Measurements from ENCODE around the gene UBR2.
A peak's percentile ranks its signal among the peaks of the same experiment; 100 is the strongest.
"Not testable (repeated sequence)": the region's sequence is repeated elsewhere in the genome, so short reads cannot be mapped to it uniquely, and the experiment has no call there.

Gene UBR2

DNA sequence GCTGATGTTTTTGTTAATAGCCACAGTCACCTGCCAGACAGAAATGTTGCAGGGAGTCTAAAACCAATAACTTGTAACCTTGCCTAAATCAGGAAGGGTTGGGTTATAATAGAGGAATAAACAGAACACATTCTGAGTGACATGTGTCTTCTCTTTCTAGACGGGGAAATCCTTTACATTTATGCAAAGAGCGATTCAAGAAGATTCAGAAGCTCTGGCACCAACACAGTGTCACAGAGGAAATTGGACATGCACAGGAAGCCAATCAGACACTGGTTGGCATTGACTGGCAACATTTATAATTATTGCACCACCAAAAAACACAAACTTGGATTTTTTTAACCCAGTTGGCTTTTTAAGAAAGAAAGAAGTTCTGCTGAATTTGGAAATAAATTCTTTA is 127.0 kb downstream of the UBR2 start:
- DNase-seq: no peak
- Mint-ChIP-seq H3K27me3 (no peaks in the 10 kb centered on the region), H3K9me3 (no peaks in the 10 kb centered on the region), H3K4me1 (peaks cover 49% of the 10 kb centered on the region), H3K27ac (peak overlapping the region; percentile 5 to 48), H3K4me3 (no peak overlapping the region)
- ATAC-seq: peak; percentile 46

DNA sequence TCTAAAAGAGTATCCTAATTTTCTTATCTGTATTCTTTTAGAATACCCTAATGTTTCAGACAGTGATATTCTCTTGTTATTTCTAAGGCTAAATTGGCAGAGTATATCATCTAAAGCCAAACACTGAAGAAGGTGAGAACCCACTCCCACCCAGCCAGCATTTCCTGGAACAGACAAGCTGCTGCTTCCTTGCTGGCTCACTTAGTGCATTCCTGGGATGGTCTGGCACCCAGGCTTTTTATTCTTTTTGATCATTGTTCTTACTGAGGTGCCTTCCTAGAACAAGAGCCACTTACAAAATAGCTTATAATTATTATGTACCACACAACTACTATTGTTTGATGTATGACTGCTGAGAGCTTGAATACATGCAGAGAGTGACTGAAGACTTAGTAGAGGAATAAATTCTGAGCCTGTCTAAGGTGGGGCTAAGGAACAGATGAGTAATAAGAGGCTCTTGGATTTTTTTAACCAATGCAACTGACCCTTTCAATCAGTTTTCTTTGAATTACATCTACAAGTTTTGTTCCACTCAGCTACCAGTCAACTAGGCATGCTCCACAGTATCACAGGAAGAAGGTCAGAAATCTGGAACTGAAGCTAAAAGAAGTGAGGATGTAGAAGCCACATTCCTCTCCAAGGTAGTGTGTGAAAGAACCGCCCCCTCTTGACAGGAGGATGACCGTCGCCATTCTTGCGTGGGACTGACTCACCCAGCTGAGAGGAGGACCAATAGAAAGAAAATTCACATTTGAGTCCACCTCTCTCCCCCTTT is 128.5 kb downstream of the UBR2 start:
- H3K27me3 Mint-ChIP-seq: no peaks in the 10 kb centered on the region
- no peaks in the 10 kb centered on the region for H3K9me3 Mint-ChIP-seq
- peak; percentile 10 to 40 for DNase-seq
- ATAC-seq: peak; percentile 74
- peaks cover 49% of the 10 kb centered on the region for H3K4me1 Mint-ChIP-seq
- H3K4me3 Mint-ChIP-seq: peak overlapping the region; percentile 45 to 46
- H3K27ac Mint-ChIP-seq: peak overlapping the region; percentile 50 to 95

DNA sequence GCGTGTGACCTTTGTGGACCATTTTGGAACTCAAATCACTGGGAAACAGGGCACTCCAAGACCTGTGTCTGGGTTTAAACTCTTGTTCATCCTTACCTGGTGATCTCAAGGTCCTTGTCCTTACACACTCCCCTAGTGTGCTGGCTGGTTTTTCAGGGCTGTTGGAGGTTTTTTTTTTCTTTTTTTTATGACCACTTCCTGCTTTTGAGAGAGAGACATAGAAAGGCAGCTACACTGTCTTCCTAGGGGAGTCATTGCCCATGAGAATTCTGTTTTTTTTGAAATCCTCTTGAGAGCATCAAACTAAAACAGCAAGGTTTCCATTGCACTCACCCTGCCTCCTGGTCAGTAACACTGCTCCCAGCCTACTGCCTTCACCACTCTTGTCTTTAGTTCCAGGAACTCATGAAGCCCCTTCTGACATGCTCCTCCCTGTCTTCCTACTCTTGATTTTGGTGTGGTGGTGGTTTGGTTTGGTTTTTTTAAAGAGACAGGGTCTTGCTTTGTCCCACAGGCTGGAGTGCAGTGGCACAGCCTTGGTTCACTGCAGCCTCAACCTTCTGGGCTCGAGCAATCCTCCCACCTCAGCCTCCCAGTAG is 130.0 kb downstream of the UBR2 start:
- no peaks in the 10 kb centered on the region for H3K27me3 Mint-ChIP-seq
- peak overlapping the region; percentile 93 to 95 for H3K27ac Mint-ChIP-seq
- DNase-seq (peak in 1 of 2 donors; percentile 10), ATAC-seq (peak; percentile 70)
- H3K9me3 Mint-ChIP-seq: no peaks in the 10 kb centered on the region
- peak overlapping the region; percentile 24 to 75 for H3K4me3 Mint-ChIP-seq
- peaks cover 49% of the 10 kb centered on the region for H3K4me1 Mint-ChIP-seq

DNA sequence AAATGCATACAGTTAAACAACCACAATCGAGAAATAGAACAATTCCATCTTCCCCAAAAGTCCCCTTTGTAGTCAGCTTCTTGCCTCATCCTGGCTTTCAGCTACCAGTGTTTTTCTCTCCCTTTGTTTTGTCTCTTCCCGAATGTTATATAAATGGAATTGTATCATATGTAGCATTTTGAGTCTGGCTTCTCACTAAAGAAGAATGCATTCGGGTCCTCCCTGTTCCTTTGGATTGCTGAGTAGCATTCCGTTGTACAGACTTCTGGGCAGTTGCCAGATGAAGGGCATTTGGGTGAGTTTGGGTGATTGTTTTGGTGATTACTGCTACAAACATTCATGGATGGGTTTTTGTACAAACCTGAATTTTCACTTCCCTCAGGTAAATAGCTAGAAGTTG is 130.8 kb downstream of the UBR2 start:
- no peaks in the 10 kb centered on the region for H3K27me3 Mint-ChIP-seq
- DNase-seq (no peak), ATAC-seq (no peak)
- H3K4me1 Mint-ChIP-seq: peaks cover 49% of the 10 kb centered on the region
- no peaks in the 10 kb centered on the region for H3K9me3 Mint-ChIP-seq
- H3K4me3 Mint-ChIP-seq: peak overlapping the region in 1 of 2 donors; percentile 21
- H3K27ac Mint-ChIP-seq: peak overlapping the region in 1 of 2 donors; percentile 72

GRCh38 chr6:42696526-42697267 is 132.9 kb downstream of the UBR2 start:
- Mint-ChIP-seq H3K4me3 (no peak overlapping the region), H3K27me3 (no peaks in the 10 kb centered on the region), H3K9me3 (no peaks in the 10 kb centered on the region), H3K27ac (no peak overlapping the region), H3K4me1 (peaks cover 31% of the 10 kb centered on the region)
- no peak for DNase-seq
- ATAC-seq: no peak

- H3K27me3 Mint-ChIP-seq: no peaks in the 10 kb centered on the region
- H3K27ac Mint-ChIP-seq: no peak overlapping the region
- no peak for ATAC-seq
Observed at GRCh38 chr6:42697268-42697655, 133.4 kb downstream of the UBR2 start.

GRCh38 chr6:42698217-42698616 is 134.4 kb downstream of the UBR2 start:
- Mint-ChIP-seq H3K9me3 (no peaks in the 10 kb centered on the region), H3K27me3 (no peaks in the 10 kb centered on the region), H3K27ac (no peak overlapping the region), H3K4me3 (no peak overlapping the region), H3K4me1 (peaks cover 18% of the 10 kb centered on the region)
- no peak for ATAC-seq
- DNase-seq: no peak

More at GRCh38 chr6:42697268-42697655, 133.4 kb downstream of the UBR2 start:
- peaks cover 28% of the 10 kb centered on the region for H3K4me1 Mint-ChIP-seq
- H3K4me3 Mint-ChIP-seq: no peak overlapping the region
- DNase-seq: no peak
- H3K9me3 Mint-ChIP-seq: no peaks in the 10 kb centered on the region

- no peaks in the 10 kb centered on the region for H3K4me1 Mint-ChIP-seq
- no peak overlapping the region for H3K4me3 Mint-ChIP-seq
- no peak for DNase-seq
- H3K27me3 Mint-ChIP-seq: no peaks in the 10 kb centered on the region
- peak; percentile 58 for ATAC-seq
- H3K27ac Mint-ChIP-seq: no peak overlapping the region
- no peaks in the 10 kb centered on the region for H3K9me3 Mint-ChIP-seq
Observed at GRCh38 chr6:42702200-42702599, 138.4 kb downstream of the UBR2 start.

GRCh38 chr6:42702786-42703185 is 139.0 kb downstream of the UBR2 start:
- H3K4me3 Mint-ChIP-seq, DNase-seq, H3K4me1 Mint-ChIP-seq, H3K27me3 Mint-ChIP-seq, ATAC-seq, H3K27ac Mint-ChIP-seq, H3K9me3 Mint-ChIP-seq: not testable (repeated sequence)

DNA sequence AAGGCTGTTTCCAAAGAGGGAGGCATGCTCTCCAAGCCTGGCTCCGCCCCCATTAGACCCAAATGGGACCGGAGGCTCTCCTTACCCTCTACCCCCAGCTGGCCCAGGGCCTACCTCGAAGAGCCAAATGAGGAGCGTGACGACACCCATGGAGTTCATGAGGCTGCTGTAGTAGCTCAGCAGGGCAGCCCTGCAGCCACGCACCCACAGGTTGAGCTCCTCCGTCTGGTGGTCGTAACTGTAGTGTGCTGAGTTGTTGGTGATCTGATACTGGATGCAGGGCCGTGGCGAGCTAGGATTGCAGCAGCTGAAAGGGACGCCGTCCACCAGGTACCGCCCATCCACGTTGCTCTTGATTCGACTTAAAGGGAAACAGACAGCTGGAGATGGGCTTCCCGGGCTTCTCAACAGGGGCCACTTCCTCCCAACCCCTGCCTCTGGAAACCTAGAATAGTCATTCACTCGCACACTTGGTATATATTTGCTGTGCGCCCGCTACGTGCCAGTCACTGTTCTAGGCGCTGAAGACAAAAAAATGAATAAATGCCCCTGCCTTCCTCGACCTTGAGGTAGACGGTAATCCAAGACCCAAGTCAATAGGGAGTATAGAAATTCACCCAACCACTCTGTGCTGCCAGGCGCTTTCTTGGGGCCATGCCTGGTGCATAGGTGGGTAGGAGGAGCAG is 140.6 kb downstream of the UBR2 start:
- ATAC-seq (no peak), DNase-seq (no peak)
- Mint-ChIP-seq H3K27me3 (no peaks in the 10 kb centered on the region), H3K4me1 (no peaks in the 10 kb centered on the region), H3K9me3 (no peaks in the 10 kb centered on the region), H3K27ac (peak overlapping the region in 1 of 2 donors; percentile 74), H3K4me3 (no peak overlapping the region)

GRCh38 chr6:42704937-42705374 is 141.1 kb downstream of the UBR2 start:
- DNase-seq (no peak), ATAC-seq (no peak)
- Mint-ChIP-seq H3K4me3 (no peak overlapping the region), H3K9me3 (no peaks in the 10 kb centered on the region), H3K27me3 (no peaks in the 10 kb centered on the region), H3K27ac (peak overlapping the region in 1 of 2 donors; percentile 74), H3K4me1 (no peaks in the 10 kb centered on the region)

DNA sequence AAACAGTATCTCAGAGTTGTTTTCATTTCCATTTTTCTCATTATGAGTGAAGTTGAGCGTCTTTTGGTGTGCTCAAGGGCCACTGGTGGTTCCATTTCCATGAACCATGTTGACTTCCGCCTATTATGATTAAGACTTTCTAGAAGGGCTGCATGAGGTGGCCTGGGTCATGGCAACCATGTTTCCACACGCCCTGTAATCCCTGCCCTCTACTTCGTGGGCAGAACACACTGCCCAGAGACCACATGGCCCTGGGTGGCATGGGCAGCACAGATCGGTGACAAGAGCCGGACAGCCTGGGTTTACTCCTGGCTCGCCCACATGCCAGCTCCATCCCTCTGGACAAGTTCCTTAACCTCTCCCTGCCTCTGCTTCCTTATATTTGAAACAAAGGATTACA is 143.8 kb downstream of the UBR2 start:
- ATAC-seq (no peak), DNase-seq (no peak)
- H3K27me3 Mint-ChIP-seq: no peaks in the 10 kb centered on the region
- peaks cover 11 to 13% of the 10 kb centered on the region in 2 donors for H3K9me3 Mint-ChIP-seq
- H3K27ac Mint-ChIP-seq: no peak overlapping the region
- peaks cover 11% of the 10 kb centered on the region for H3K4me1 Mint-ChIP-seq
- no peak overlapping the region for H3K4me3 Mint-ChIP-seq

GRCh38 chr6:42708096-42708495 is 144.3 kb downstream of the UBR2 start:
- peaks cover 11% of the 10 kb centered on the region for H3K4me1 Mint-ChIP-seq
- ATAC-seq (no peak), DNase-seq (no peak)
- H3K4me3 Mint-ChIP-seq: no peak overlapping the region
- no peak overlapping the region for H3K27ac Mint-ChIP-seq
- peaks cover 12 to 13% of the 10 kb centered on the region in 2 donors for H3K9me3 Mint-ChIP-seq
- no peaks in the 10 kb centered on the region for H3K27me3 Mint-ChIP-seq

DNA sequence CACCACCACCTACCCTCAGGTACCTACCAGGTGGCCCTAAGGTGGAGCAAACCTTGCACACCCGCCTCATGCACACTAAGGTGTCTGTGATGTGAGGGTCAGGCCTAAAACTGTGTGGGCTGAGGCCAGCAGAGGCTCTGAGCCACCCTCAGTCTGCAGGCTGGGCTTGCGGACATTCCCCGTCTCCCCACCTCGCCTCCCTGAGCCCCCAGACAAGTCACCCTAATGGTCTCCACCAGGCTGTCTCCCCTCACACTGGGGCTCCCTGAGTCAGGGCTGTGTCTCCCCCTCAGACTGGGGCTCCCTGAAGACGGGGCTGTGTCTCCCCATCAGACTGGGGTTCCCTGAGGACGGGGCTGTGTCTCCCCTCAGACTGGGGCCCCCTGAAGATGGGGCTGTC is 146.0 kb downstream of the UBR2 start:
- peaks cover 12 to 13% of the 10 kb centered on the region in 2 donors for H3K9me3 Mint-ChIP-seq
- no peak overlapping the region for H3K4me3 Mint-ChIP-seq
- H3K27me3 Mint-ChIP-seq: no peaks in the 10 kb centered on the region
- peaks cover 11% of the 10 kb centered on the region for H3K4me1 Mint-ChIP-seq
- DNase-seq (no peak), ATAC-seq (no peak)
- peak overlapping the region in 1 of 2 donors; percentile 40 for H3K27ac Mint-ChIP-seq

DNA sequence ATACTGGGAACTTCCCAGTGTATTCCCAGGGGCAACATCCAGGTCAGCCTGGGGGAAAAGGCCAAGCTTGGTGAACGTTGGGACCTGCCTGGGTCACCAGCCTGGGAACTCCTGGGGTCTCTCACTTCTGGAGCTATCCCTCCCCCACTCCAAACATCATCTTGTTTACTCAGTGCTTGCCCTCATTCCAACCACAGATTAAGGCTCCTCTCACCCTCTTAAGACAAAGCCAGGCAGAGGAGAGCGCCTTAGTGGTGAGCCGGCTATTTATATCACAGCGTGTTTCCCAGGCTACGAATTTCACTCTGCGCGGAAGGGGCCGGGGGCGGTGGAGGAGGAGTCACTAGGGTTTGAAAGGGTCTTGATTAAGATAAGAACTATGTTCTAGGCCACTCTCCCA is 146.5 kb downstream of the UBR2 start:
- H3K4me3 Mint-ChIP-seq: no peak overlapping the region
- H3K27me3 Mint-ChIP-seq: no peaks in the 10 kb centered on the region
- DNase-seq: no peak
- H3K27ac Mint-ChIP-seq: no peak overlapping the region
- H3K9me3 Mint-ChIP-seq: peaks cover 12 to 13% of the 10 kb centered on the region in 2 donors
- ATAC-seq: no peak
- peaks cover 11% of the 10 kb centered on the region for H3K4me1 Mint-ChIP-seq

Measured in stimulated activated naive CD8-positive, alpha-beta T cell treated with anti-CD3 and anti-CD28 coated beads, Interleukin-15, amount 100 ng/mL, for 72 hours (primary cell).